Fibroblast of mammary gland (primary cell): Measurements from ENCODE around the gene ACTL8.
A peak's percentile ranks its signal among the peaks of the same experiment; 100 is the strongest.

Experiments
- DNase-seq: peaks from one replicate; pipeline ENCODE4 v3.0.0-alpha.2; 2010; ENCODE audit warnings: low read depth
- H3K4me3 ChIP-seq: 2 replicates; pipeline ENCODE4 v1.5.1; 2011; ENCODE audit warnings: low read depth, mild to moderate bottlenecking, low read length, moderate library complexity; ENCODE audit not compliant: control insufficient read depth
- TF ChIP-seq, protein P1 (sequence below): conservative IDR thresholded peaks from 2 replicates; pipeline ENCODE4 v1.5.1; 2011; ENCODE audit warnings: low read depth, low read length, inconsistent platforms; ENCODE audit not compliant: control insufficient read depth, insufficient read depth

The ACTL8 gene

DNA sequence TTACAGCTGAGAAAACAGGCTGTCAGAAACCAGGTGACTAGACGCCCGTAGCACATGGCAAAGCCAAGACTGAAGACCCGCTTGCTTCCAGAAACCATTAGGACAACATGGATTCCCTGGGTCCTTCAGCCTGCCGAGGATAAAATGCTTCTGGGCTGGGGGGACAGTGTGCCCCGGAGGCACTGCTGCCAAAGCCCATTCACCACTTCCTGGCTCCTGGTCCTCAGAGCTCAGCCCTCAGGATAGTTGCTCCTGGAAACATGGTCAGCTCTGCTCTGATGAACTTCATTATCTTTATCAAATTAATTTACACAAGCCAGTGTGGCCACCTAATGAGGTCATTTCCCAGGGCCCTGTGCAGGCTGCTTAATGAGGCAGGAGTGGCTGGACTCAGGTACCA is 41.1 kb upstream of the ACTL8 start:
- TF ChIP-seq, protein P1, sequence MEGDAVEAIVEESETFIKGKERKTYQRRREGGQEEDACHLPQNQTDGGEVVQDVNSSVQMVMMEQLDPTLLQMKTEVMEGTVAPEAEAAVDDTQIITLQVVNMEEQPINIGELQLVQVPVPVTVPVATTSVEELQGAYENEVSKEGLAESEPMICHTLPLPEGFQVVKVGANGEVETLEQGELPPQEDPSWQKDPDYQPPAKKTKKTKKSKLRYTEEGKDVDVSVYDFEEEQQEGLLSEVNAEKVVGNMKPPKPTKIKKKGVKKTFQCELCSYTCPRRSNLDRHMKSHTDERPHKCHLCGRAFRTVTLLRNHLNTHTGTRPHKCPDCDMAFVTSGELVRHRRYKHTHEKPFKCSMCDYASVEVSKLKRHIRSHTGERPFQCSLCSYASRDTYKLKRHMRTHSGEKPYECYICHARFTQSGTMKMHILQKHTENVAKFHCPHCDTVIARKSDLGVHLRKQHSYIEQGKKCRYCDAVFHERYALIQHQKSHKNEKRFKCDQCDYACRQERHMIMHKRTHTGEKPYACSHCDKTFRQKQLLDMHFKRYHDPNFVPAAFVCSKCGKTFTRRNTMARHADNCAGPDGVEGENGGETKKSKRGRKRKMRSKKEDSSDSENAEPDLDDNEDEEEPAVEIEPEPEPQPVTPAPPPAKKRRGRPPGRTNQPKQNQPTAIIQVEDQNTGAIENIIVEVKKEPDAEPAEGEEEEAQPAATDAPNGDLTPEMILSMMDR: no peak
- no peak for DNase-seq
- H3K4me3 ChIP-seq: no peak overlapping the region

DNA sequence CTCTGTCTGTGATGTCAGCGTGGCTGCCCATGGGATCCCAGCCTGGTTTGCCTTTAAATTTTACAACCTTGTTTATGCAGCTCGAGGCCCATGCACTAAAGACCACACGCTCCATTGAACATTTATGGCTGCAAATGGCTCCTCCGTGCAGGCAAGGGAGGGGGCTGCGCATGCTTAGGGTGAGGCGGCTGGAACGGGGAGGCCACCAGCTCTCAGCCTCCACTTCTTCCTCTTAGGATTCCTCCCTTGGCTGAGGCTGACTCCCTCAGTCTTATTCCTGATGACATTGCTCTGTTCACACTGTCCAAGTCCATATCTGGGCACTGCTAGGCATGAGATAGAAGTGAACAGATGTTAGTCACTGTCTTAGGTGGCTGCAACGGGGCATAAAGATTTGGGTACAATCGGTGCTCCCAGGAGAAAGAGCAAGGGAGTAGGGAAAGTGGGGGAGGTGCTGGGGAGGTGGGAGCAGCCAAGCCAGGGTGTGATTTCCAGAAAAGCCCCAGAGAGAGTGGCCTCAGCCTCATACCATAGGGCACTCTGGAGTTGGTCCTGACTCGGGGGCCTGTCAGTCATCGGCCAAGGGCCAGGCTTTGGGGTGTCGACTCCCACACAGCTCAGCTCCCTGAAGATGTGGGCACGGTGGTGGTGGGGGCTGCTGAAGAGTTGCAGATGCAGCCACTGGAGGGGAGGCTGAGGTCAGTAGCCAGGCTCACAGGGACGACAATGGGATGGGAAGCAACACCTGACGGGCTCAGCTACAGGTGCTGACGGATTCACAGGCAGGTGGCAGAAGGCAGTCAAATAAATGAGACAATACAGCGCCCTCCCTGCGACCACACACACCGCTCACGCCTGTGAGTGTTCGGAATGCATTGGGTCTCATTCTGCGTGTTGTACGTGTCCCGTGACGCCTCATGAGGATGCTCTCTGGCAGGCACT is 37.3 kb upstream of the ACTL8 start:
- no peak overlapping the region for H3K4me3 ChIP-seq
- TF ChIP-seq, protein P1: no peak
- no peak for DNase-seq

DNA sequence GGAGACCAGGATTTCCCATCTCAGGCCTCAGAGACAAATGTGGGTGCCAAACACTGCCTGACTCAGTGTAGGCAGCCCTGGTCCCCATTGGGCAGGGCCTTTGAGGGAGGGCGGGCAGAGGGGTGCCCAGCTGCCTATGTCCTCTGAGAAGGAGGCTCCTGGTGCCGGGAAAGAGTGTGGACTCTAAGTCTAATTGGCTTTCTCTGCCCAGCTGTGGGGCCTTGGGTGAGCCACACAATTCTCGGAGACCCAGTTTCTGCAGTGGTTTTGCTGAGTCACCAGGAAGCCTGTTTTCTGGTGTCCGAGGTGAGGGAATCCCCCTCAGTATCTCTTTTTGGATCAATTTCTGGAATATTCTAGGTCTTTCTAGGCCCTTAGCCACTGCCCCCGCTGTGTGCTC is 35.3 kb upstream of the ACTL8 start:
- TF ChIP-seq, protein P1: no peak
- peak; percentile 27 for DNase-seq
- H3K4me3 ChIP-seq: no peak overlapping the region

DNA sequence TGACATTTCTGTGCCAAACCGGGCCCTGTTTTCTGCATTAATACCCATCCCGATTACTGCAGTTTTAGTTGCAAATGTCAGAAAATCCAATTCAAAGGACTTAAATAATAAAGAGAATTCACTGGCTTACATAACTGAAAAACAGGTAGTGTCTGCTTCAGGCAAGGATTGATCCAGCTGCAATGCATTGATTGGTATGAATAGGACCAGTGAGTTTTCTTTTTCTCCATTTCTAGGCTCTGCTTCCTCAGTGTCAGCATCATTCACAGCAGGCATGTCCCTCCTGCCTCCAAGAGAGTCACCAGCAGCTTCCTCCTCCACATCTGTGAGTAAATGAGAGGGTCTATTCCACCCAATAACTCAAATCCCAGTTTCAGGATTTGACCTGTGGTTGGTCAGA is 33.7 kb upstream of the ACTL8 start:
- TF ChIP-seq, protein P1: no peak
- no peak for DNase-seq
- H3K4me3 ChIP-seq: no peak overlapping the region

DNA sequence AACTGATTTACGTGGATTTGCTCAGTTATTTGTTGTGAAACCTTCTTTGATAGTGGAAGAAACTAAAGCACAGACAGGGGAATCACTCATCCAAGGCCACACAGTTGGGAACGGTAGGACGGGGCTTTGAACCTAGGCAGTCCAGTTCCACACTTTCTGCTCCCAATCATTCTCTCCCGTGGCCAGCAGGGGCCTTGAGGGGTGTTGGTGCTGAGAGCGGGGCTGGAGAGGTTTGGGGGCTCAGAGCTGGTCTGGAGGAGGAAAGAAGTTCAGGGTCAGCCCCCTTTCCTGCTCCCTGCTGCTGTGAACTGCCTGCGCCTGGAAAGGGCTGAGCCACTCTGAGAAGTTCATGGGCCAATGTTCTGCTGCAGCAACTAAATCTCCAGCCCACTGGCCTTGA is 31.4 kb upstream of the ACTL8 start:
- H3K4me3 ChIP-seq: no peak overlapping the region
- TF ChIP-seq, protein P1: peak; percentile 16
- DNase-seq: no peak

DNA sequence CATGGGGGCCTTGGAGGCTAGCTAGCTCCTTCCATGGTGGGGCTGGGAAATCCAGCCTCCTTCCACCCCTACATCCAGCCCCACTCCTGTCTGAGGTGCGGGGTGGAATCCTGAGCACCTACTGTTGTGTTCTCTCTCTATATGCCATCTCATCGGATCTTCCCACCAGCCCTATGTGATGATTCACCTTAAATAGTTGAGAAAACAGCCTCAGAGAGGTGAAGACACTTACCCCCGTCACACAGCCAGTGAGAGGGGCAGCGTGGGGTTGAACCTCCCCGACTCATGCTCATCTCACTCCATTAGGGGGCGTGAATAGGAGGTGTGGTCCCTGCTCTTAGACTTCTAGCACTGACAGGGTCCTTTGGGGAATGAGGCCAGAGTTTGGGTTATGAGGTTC is 31.0 kb upstream of the ACTL8 start:
- no peak overlapping the region for H3K4me3 ChIP-seq
- TF ChIP-seq, protein P1: no peak

More for the DNA sequence above, 31.0 kb upstream of the ACTL8 start:
- DNase-seq: no peak
